Tibial nerve (tissue), 4 donors: ENCODE data around the gene HSD17B4. TPM values are rescaled to one million over a fixed set of nuclear protein-coding genes. Genes with fewer than 3 reads are reported as not detected.
A peak's percentile ranks its signal among the peaks of the same experiment; 100 is the strongest.

Experiments
- DNase-seq, 2 donors: peaks; one replicate each; pipeline ENCODE4 v3.0.0-alpha.2; 2019; ENCODE audit warnings: low spot score in 2 of 2
- H3K27ac ChIP-seq, 4 donors: fragments of 200-600 bp; sonication (generic) in 3 of 4; one replicate each; pipeline ENCODE4 v1.5.1; 2017 to 2019; ENCODE audit warnings: mild to moderate bottlenecking in 1 of 4
- H3K27me3 ChIP-seq, 2 donors: fragments of 200-600 bp; sonication (generic) in 1 of 2; one replicate each; pipeline versions ENCODE4 v1.5.1 to v1.6.0; 2017 to 2019
- H3K36me3 ChIP-seq, 3 donors: fragments of 200-600 bp; sonication (generic); one replicate each; pipeline ENCODE4 v1.5.1; 2018 to 2019
- H3K4me1 ChIP-seq, 4 donors: fragments of 200-600 bp; sonication (generic) in 3 of 4; one replicate each; pipeline ENCODE4 v1.5.1; 2017 to 2019
- H3K4me3 ChIP-seq, 4 donors: fragments of 200-600 bp; sonication (generic) in 3 of 4; one replicate each; pipeline ENCODE4 v1.5.1; 2017 to 2019; ENCODE audit warnings: mild to moderate bottlenecking in 1 of 4, moderate library complexity in 1 of 4
- H3K9me3 ChIP-seq, 4 donors: fragments of 200-600 bp; sonication (generic) in 3 of 4; one replicate each; pipeline ENCODE4 v1.5.1; 2017 to 2019
- CTCF ChIP-seq, 5 experiments: fragments of 200-600 bp in 3 of 5; fragments of 450-650 bp in 2 of 5; sonication (generic) in 3 of 5; IDR thresholded peaks; one replicate each; pipeline ENCODE4 v1.5.1; 2016 to 2019; ENCODE audit warnings: antibody characterized with exemption in 5 of 5, mild to moderate bottlenecking in 3 of 5, moderate library complexity in 2 of 5
- EP300 ChIP-seq, 2 donors: sonication (generic); formaldehyde crosslinking; IDR thresholded peaks; one replicate each; pipeline ENCODE4 v1.6.1; 2017; ENCODE audit warnings: antibody characterized with exemption in 2 of 2, mild to moderate bottlenecking in 1 of 2
- POLR2A ChIP-seq, 2 donors: fragments of 450-650 bp; IDR thresholded peaks; one replicate each; pipeline ENCODE4 v1.6.1; 2017; ENCODE audit warnings: antibody characterized with exemption in 2 of 2, mild to moderate bottlenecking in 2 of 2, moderate library complexity in 2 of 2
- WGBS, 2 donors: methylation state at CpG; one replicate each; pipeline ENCODE4 v1.1.5; 2018; 5-methylcytosine and 5-hydroxymethylcytosine counted together
- total RNA-seq, 4 donors: library from RNA; depleted of rRNA; stranded (reverse); fragments of >200 nt; gene quantifications; one replicate each; pipeline ENCODE4 v1.1.0, GENCODE V29; 2016

The HSD17B4 gene
- total RNA-seq, 4 donors from 2014 or later: 108 to 176 (median 113) TPM

- H3K9me3 ChIP-seq: no peaks in the 10 kb centered on the region
- H3K4me3 ChIP-seq: no peak overlapping the region
- no peak overlapping the region for H3K27ac ChIP-seq
- 63 to 94% methylated on average over 3 of the region's 3 CpGs for WGBS, 2 donors
- no peak for DNase-seq
- H3K36me3 ChIP-seq: no peaks in the 10 kb centered on the region
- H3K4me1 ChIP-seq: peaks cover 0 to 15% (median 3%) of the 10 kb centered on the region in 4 donors
- no peaks in the 10 kb centered on the region for H3K27me3 ChIP-seq
- no peak for TF ChIP-seq EP300 (IDR thresholded peaks at IDR 0.05)
- TF ChIP-seq CTCF (IDR thresholded peaks at IDR 0.05): no peak
- no peak for TF ChIP-seq POLR2A (IDR thresholded peaks at IDR 0.05)
Observed at GRCh38 chr5:119409235-119409815, 43.0 kb upstream of the HSD17B4 start.

DNA sequence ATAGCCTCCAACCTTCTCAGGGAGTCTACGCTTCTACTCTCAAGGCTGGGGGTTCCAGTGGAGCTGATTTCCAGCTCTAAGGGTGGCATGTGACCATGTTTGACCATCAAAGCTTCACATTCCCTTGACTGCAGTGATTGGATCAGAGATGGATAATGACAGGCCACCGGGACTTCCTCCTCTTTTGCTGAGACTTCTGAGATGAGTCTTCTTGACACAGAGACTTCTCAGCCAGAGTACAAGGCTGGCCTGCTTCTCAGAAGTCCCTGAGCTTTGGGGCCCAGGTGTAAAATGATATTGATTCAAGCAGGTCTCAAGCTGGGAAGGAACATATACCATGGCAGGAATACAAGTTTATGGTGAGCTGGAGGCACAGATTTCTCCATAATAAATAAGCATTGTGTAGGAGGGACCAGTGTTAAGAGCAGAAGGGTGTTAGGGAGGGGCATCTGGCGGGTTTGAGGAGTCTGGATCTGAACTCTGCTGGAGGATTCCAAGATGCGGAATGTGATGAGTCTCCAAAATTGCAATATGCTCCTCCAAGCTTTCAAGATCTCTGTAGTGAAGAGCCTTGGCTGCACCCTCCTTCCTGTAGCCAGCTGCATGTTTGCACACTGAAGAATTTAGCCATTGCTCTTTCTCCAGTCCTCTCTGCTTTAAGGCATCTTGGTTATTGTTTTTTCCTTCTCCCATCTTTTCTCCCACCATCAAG lies 41.7 kb upstream of the HSD17B4 start:
- Histone ChIP-seq H3K4me3 (no peak overlapping the region), H3K4me1 (peaks cover 0 to 15% (median 3%) of the 10 kb centered on the region in 4 donors), H3K27ac (no peak overlapping the region), H3K36me3 (no peaks in the 10 kb centered on the region), H3K27me3 (no peaks in the 10 kb centered on the region), H3K9me3 (no peaks in the 10 kb centered on the region)
- WGBS, 2 donors: 86 to 98% methylated on average over 4 of the region's 4 CpGs
- TF ChIP-seq POLR2A (IDR thresholded peaks at IDR 0.05) (no peak), EP300 (IDR thresholded peaks at IDR 0.05) (no peak), CTCF (IDR thresholded peaks at IDR 0.05) (no peak)
- no peak for DNase-seq

- H3K4me3 ChIP-seq: peak overlapping the region; percentile 26 to 52 (median 40)
- 5 to 6% methylated on average over 15 of the region's 15 CpGs for WGBS, 2 donors
- peaks cover 0 to 15% (median 3%) of the 10 kb centered on the region in 4 donors for H3K4me1 ChIP-seq
- no peaks in the 10 kb centered on the region for H3K27me3 ChIP-seq
- no peak for TF ChIP-seq POLR2A (IDR thresholded peaks at IDR 0.05)
- peak; percentile 88 to 93 (median 89) for TF ChIP-seq CTCF (IDR thresholded peaks at IDR 0.05)
- peak; percentile 21 to 84 for DNase-seq
- H3K27ac ChIP-seq: peak overlapping the region; percentile 22 to 82 (median 42)
- H3K9me3 ChIP-seq: no peaks in the 10 kb centered on the region
- H3K36me3 ChIP-seq: no peaks in the 10 kb centered on the region
Observed at GRCh38 chr5:119411361-119412278, 40.7 kb upstream of the HSD17B4 start.

DNA sequence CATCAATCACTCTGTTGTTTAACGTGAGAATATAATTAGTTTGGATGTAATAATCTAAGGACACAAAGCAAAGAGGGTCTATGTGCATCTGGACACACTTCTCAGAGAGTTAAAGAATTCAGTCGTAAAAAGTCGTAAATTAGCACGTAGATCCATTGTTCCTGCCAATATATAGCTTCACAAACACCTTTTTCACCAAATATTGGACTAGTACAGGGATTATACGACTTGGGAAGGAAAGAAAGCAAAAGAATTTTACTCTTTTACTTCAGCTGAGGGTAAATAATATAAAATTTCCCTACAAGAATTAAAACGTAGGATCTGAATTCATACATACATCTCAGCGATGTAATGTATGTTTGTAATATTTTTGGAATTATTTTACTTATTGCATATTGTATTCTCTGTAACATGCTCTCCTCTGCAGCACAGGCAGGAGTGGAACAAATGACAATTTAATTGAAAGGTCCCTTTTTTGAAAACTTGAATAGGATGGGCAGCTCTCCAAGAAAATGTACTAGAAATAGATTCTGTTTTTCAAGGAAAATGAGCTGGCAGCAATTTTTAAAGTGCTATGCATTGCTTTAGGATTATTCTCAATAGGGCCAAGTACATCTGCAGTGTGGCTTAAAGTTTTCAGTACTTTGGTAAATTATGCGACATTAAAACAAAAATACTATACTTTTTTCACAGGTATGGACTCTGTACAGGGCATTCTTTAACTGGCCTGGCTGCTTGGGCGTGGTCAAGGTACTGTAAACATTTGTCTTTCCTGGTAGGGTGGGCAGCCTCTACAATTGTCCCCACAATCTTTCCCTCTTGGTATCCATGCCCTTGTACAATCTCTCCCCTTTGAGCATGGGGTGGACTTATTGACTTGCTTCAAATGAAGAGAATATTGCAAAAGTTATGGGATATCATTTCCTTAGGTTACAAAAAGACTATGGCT lies 39.7 kb upstream of the HSD17B4 start:
- Histone ChIP-seq H3K27ac (peak overlapping the region in 2 of 4 donors; percentile 22 to 82), H3K4me3 (peak overlapping the region in 3 of 4 donors; percentile 26 to 52 (median 50)), H3K9me3 (no peaks in the 10 kb centered on the region), H3K27me3 (no peaks in the 10 kb centered on the region), H3K4me1 (peaks cover 0 to 15% (median 3%) of the 10 kb centered on the region in 4 donors), H3K36me3 (no peaks in the 10 kb centered on the region)
- TF ChIP-seq EP300 (IDR thresholded peaks at IDR 0.05) (no peak), CTCF (IDR thresholded peaks at IDR 0.05) (no peak), POLR2A (IDR thresholded peaks at IDR 0.05) (no peak)
- DNase-seq: no peak
- WGBS, 2 donors: 25 to 30% methylated on average over 9 of the region's 9 CpGs
